Activated T-helper 2 cell treated with anti-CD3 and anti-CD28 coated beads, Interferon-gamma antibody, Interleukin-2, Interleukin-4, amounts not matched to agents 10 μg/mL and 5 μg/mL and 100 μg/mL, durations not matched to agents 14 hours and 24 hours and 36 hours (primary cell): ENCODE measurements around the gene BTBD9. TPM values are rescaled to one million over a fixed set of nuclear protein-coding genes. Genes with fewer than 3 reads are reported as not detected.
A peak's percentile ranks its signal among the peaks of the same experiment; 100 is the strongest.

Source experiments
- DNase-seq: peaks from one replicate; pipeline ENCODE4 v3.0.0; 2021; ENCODE audit warnings: low spot score
- H3K27ac Mint-ChIP-seq: one replicate; pipeline ENCODE4 v1.8.0; 2021; ENCODE audit warnings: mixed read lengths
- H3K27me3 Mint-ChIP-seq: one replicate; pipeline ENCODE4 v1.8.0; 2021; ENCODE audit warnings: low read depth, mixed read lengths
- H3K36me3 Mint-ChIP-seq: one replicate; pipeline ENCODE4 v1.8.0; 2021; ENCODE audit warnings: low read depth, mixed read lengths
- H3K4me1 Mint-ChIP-seq: one replicate; pipeline ENCODE4 v1.8.0; 2021; ENCODE audit warnings: low read depth, mixed read lengths
- H3K4me3 Mint-ChIP-seq: one replicate; pipeline ENCODE4 v1.8.0; 2021; ENCODE audit warnings: low read depth, mild to moderate bottlenecking, moderate library complexity, mixed read lengths
- H3K9me3 Mint-ChIP-seq: one replicate; pipeline ENCODE4 v1.8.0; 2021; ENCODE audit warnings: mixed read lengths
- intact Hi-C: fragments of 100-400 bp; cut with micrococcal nuclease; formaldehyde crosslinking; loops from one replicate; pipeline ENCODE4 v1.15.1; 2023
- total RNA-seq: library from RNA; stranded (reverse); gene quantifications from 2 replicates; pipeline ENCODE4 v1.2.3, GENCODE V29; 2022

BTBD9 gene
- total RNA-seq, 1 donor from 2014 or later = 15.2 TPM

DNA sequence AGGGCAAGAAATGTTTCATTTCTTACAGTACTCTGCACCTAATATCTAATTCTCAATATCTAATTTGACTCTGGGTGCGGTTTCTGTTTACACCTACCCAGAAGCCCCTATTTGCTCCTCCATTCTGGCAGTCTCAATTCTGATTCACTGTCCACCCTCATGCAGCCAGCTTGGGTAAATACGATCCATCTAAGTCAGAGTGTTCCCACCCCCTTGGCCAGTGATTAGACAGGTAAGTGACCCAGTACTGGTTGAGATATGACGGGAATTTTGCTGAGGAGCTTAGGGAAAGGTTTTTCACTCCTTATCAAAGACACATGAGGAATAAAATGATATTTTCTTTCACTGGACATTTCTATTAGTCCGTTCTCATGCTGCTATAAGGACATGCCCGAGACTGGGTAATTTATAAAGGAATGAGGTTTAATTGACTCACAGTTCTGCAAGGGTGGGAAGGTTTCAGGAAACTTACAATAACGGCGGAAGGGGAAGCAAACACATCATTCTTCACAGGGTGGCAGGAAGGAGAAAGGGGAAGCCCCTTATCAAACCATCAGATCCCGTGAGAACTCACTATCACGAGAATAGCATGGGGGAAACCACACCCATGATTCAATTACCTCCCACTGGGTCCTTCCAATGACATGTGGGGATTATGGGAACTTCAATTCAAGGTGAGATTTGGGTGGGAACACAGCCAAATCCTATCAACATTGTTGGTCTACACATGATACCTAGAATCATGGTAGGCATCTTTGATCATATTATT is 33.9 kb upstream of the BTBD9 start:
- Mint-ChIP-seq H3K27ac (no peak overlapping the region), H3K4me3 (no peak overlapping the region), H3K9me3 (peaks cover 6% of the 10 kb centered on the region), H3K4me1 (peaks cover 33% of the 10 kb centered on the region), H3K36me3 (peaks cover 45% of the 10 kb centered on the region), H3K27me3 (no peaks in the 10 kb centered on the region)
- intact Hi-C loops = loop anchor here (5.0 kb wide), 1 partner anchor 181 kb away; no protein-coding TSS in a partner anchor
- no peak for DNase-seq

- Mint-ChIP-seq H3K36me3 (peaks cover 35% of the 10 kb centered on the region), H3K27me3 (no peaks in the 10 kb centered on the region), H3K4me3 (no peak overlapping the region), H3K27ac (no peak overlapping the region), H3K4me1 (peaks cover 33% of the 10 kb centered on the region), H3K9me3 (peaks cover 6% of the 10 kb centered on the region)
- DNase-seq = peak; percentile 15
- intact Hi-C loops = loop anchor here (5.0 kb wide), 1 partner anchor 180 kb away; no protein-coding TSS in a partner anchor
Measured at GRCh38 chr6:38671885-38672467, 32.2 kb upstream of the BTBD9 start.

DNA sequence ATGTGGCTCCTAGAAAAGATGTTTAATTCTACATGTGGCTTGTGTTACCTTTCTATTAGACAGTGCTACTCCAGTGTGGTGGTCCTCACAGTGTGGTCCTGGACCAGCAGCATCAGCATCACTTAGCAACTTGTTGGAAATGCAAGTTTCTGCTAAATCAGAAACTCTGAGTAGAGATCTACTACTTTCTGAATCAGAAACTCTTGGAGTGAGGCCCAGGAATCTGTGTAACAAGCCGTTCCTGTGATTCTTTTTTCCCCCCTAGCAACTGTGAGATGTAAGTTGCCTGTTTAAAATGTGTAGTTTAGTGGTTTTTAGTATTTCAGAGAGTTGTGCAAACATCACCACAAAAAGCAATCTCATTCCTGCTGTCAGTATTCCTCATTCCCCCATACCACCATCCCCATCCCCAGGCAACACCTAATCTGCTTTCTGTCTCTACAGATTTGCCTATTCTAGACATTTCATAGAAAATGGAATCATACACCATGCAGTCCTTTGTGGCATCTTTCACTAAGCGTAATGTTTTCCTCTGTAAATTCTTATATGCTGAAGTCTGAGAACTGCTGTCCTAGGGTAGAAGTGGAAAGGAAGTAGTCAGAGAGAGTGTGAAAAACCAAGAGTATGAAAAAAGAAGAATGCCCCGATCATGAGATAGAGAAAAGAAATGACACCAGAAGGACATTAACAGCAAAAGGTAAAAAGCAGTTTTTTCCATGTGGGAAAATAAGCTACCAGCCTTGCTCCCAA is 18.9 kb upstream of the BTBD9 start:
- Mint-ChIP-seq H3K4me1 (peaks cover 4% of the 10 kb centered on the region), H3K27me3 (no peaks in the 10 kb centered on the region), H3K36me3 (peaks cover 3% of the 10 kb centered on the region), H3K27ac (no peak overlapping the region), H3K4me3 (no peak overlapping the region), H3K9me3 (no peaks in the 10 kb centered on the region)
- DNase-seq = no peak
- intact Hi-C loops = no loop called here

DNA sequence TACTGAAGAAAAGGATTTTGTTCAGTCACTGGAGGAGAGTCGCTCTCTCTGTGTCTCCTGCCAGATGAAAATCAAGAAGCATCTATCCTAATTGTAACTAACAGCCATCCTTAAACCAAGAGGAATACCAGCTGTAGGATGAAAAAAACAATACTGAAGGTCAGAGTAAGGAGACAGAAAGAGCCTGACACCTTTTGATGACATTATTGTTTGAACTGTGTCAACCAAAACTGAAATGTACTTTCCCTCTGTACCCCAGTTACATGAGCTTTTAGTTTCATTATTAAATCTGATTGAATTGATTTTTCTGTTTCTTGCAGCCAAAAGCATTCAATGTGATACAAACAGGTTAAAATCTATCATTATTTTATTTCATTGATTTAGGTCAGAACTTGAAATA is 17.2 kb upstream of the BTBD9 start:
- no peaks in the 10 kb centered on the region for H3K27me3 Mint-ChIP-seq
- H3K27ac Mint-ChIP-seq = no peak overlapping the region
- peaks cover 4% of the 10 kb centered on the region for H3K4me1 Mint-ChIP-seq

GRCh38 chr6:38654263-38654662 is 14.5 kb upstream of the BTBD9 start:
- H3K27ac Mint-ChIP-seq = no peak overlapping the region
- no peak overlapping the region for H3K4me3 Mint-ChIP-seq
- H3K36me3 Mint-ChIP-seq = peaks cover 8% of the 10 kb centered on the region
- H3K9me3 Mint-ChIP-seq = peaks cover 5% of the 10 kb centered on the region
- peaks cover 10% of the 10 kb centered on the region for H3K4me1 Mint-ChIP-seq
- intact Hi-C loops = no loop called here
- H3K27me3 Mint-ChIP-seq = no peaks in the 10 kb centered on the region
- DNase-seq = no peak

More for the DNA sequence above, 17.2 kb upstream of the BTBD9 start:
- H3K36me3 Mint-ChIP-seq = peaks cover 3% of the 10 kb centered on the region
- intact Hi-C loops = no loop called here
- no peak overlapping the region for H3K4me3 Mint-ChIP-seq
- DNase-seq = no peak
- H3K9me3 Mint-ChIP-seq = no peaks in the 10 kb centered on the region

GRCh38 chr6:38651121-38651784 is 11.5 kb upstream of the BTBD9 start:
- H3K27me3 Mint-ChIP-seq = no peaks in the 10 kb centered on the region
- intact Hi-C loops = no loop called here
- H3K27ac Mint-ChIP-seq = no peak overlapping the region
- peaks cover 10% of the 10 kb centered on the region for H3K4me1 Mint-ChIP-seq
- DNase-seq = no peak
- H3K36me3 Mint-ChIP-seq = peaks cover 13% of the 10 kb centered on the region
- H3K4me3 Mint-ChIP-seq = no peak overlapping the region
- H3K9me3 Mint-ChIP-seq = peaks cover 5% of the 10 kb centered on the region

DNA sequence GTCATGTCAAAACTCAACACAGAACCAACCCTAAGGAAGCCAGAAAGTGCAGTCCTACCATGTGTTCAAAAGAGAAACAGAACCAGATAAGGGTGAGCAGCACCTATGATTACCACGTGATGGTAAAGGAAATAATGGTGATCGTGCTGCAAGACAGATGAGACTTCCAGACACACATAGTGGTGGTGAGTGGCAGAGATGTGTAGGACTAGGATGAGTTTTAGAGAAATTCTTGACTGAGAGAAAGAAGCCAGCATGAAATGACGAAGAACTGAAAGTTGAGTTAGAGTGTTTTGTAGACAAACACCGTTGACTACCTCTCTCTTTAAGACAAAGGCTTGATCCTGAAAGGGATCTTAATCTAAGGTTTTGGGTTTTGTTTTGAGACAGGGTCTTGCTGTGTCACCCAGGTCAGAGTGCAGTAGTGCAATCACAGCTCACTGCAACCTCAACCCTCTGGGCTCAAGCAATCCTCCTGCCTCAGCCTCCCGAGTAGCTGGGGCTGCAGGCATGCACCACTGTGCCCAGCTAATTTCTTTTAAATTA is 10.6 kb upstream of the BTBD9 start:
- no peak for DNase-seq
- Mint-ChIP-seq H3K4me3 (no peak overlapping the region), H3K36me3 (peaks cover 13% of the 10 kb centered on the region), H3K4me1 (peaks cover 10% of the 10 kb centered on the region), H3K27me3 (no peaks in the 10 kb centered on the region), H3K27ac (no peak overlapping the region), H3K9me3 (peaks cover 5% of the 10 kb centered on the region)
- intact Hi-C loops = no loop called here

- no peaks in the 10 kb centered on the region for H3K27me3 Mint-ChIP-seq
- intact Hi-C loops = no loop called here
- peaks cover 10% of the 10 kb centered on the region for H3K4me1 Mint-ChIP-seq
- H3K4me3 Mint-ChIP-seq = no peak overlapping the region
- H3K9me3 Mint-ChIP-seq = peaks cover 5% of the 10 kb centered on the region
- no peak overlapping the region for H3K27ac Mint-ChIP-seq
- no peak for DNase-seq
- H3K36me3 Mint-ChIP-seq = peaks cover 13% of the 10 kb centered on the region
Measured at GRCh38 chr6:38649744-38650143, 10.0 kb upstream of the BTBD9 start.

DNA sequence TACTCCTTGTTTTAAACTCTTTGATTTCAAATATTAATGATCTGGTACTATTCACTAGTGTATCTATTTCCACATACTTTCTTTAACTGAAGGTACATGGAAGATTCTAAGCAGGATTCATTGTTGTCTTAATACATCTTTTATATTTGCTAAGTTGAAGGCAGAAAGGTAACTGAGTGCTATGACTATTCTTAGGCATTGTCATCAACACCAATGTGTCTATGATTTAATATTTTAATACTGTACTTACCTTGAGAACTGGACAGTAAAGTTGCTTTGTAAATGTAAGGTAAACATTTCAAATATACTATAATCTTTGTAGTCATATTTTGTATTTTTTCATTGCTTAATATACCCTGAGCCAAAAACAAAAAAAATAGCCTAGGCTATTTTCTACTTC is 8.9 kb upstream of the BTBD9 start:
- Mint-ChIP-seq H3K4me3 (no peak overlapping the region), H3K27ac (no peak overlapping the region), H3K27me3 (no peaks in the 10 kb centered on the region), H3K4me1 (peaks cover 12% of the 10 kb centered on the region), H3K9me3 (peaks cover 5% of the 10 kb centered on the region), H3K36me3 (peaks cover 13% of the 10 kb centered on the region)
- no peak for DNase-seq
- intact Hi-C loops = no loop called here

DNA sequence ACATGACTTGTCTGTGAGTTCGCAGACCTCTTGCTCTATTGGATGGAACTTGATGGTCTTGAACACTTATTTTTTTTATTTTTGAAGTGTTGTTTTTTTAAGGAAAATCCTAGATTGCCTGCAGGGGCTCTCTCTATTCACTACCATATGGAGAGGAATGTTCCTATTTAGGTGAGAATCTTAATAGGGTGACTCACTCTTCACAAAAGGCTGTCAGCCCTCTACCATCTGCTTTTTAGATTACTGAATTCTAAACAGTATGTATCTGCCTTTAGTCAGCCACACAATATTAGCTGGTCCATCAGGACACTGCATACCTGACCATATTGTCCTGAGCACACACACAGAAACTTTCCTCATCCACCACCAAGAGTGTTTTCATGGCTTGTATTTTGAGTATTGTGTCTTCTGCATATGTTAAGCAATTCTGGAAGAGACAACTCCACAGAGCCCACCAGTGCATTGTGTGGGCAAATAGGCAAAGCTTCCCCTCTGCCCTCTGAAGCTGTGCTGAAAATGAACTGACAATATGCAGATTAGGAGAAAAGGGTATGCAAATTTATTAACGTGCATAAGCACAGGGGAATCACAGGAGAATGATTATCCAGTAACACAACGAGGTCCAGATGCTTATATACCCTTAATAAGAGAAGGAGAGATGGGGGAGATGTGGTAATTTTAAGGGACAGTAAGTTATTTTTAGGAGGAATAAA is 6.6 kb upstream of the BTBD9 start:
- H3K27me3 Mint-ChIP-seq = no peaks in the 10 kb centered on the region
- peaks cover 3% of the 10 kb centered on the region for H3K9me3 Mint-ChIP-seq
- peaks cover 17% of the 10 kb centered on the region for H3K4me1 Mint-ChIP-seq
- no peak overlapping the region for H3K27ac Mint-ChIP-seq
- DNase-seq = no peak
- intact Hi-C loops = no loop called here
- no peak overlapping the region for H3K4me3 Mint-ChIP-seq
- peaks cover 11% of the 10 kb centered on the region for H3K36me3 Mint-ChIP-seq

GRCh38 chr6:38644951-38645350 is 5.2 kb upstream of the BTBD9 start:
- intact Hi-C loops = no loop called here
- H3K4me1 Mint-ChIP-seq = peaks cover 20% of the 10 kb centered on the region
- peaks cover 5% of the 10 kb centered on the region for H3K36me3 Mint-ChIP-seq
- H3K4me3 Mint-ChIP-seq = no peak overlapping the region
- no peaks in the 10 kb centered on the region for H3K9me3 Mint-ChIP-seq
- no peak overlapping the region for H3K27ac Mint-ChIP-seq
- no peak for DNase-seq
- no peaks in the 10 kb centered on the region for H3K27me3 Mint-ChIP-seq
